ENCODE measurements around the gene TLE5.

The TLE5 gene

GRCh38 chr19:3059653-3060052 is 2.6 kb downstream of the TLE5 start:
- no peak for TF ChIP-seq Cebpa-rat (IDR thresholded peaks at IDR 0.05)
- Histone ChIP-seq H3K4me2 (peak overlapping the region; percentile 83 to 98 (median 93)), H3K36me3 (peaks cover 51 to 59% (median 54%) of the 10 kb centered on the region in 11 experiments), H3K9ac (peak overlapping the region in 9 of 11 experiments; percentile 17 to 96 (median 93); a peak in 13 of 22 replicates), H4K20me1 (peaks cover 55 to 66% (median 60%) of the 10 kb centered on the region in 11 experiments), H3K4me3 (peak overlapping the region in 7 of 10 experiments; percentile 77 to 94 (median 87); a peak in 11 of 20 replicates), H3K4me1 (peaks cover 61 to 81% (median 75%) of the 10 kb centered on the region in 10 experiments), H3K9me3 (replicated peaks in 1 of 11) (no peaks in the 10 kb centered on the region), H3K27me3 (no peaks in the 10 kb centered on the region), H3K27ac (peak overlapping the region in 6 of 11 experiments; percentile 91 to 96 (median 94); a peak in 6 of 22 replicates)

- peak overlapping the region in 5 of 11 experiments; percentile 12 to 62 (median 27); a peak in 5 of 22 replicates for H3K27ac ChIP-seq
- peaks cover 57 to 78% (median 73%) of the 10 kb centered on the region in 10 experiments for H3K4me1 ChIP-seq
- H3K27me3 ChIP-seq, result no peaks in the 10 kb centered on the region
- no peaks in the 10 kb centered on the region for H3K9me3 ChIP-seq (replicated peaks in 1 of 11)
- H3K4me3 ChIP-seq, result peak overlapping the region in 4 of 10 experiments; percentile 11 to 89 (median 33); a peak in 5 of 20 replicates
- peaks cover 58 to 65% (median 61%) of the 10 kb centered on the region in 11 experiments for H3K36me3 ChIP-seq
- H3K4me2 ChIP-seq, result peak overlapping the region; percentile 83 to 98 (median 93)
- H4K20me1 ChIP-seq, result peaks cover 62 to 74% (median 67%) of the 10 kb centered on the region in 11 experiments
- TF ChIP-seq Cebpa-rat (IDR thresholded peaks at IDR 0.05), result no peak
- H3K9ac ChIP-seq, result peak overlapping the region; percentile 19 to 95 (median 57); a peak in 19 of 22 replicates
Measured at GRCh38 chr19:3058821-3059314, 3.4 kb downstream of the TLE5 start.

- TF ChIP-seq Cebpa-rat (IDR thresholded peaks at IDR 0.05), result no peak
- Histone ChIP-seq H3K27ac (peak overlapping the region in 8 of 11 experiments; percentile 1 to 62 (median 24); a peak in 8 of 22 replicates), H3K27me3 (no peaks in the 10 kb centered on the region), H3K4me2 (peak overlapping the region; percentile 65 to 98 (median 93)), H3K4me3 (peak overlapping the region in 5 of 10 experiments; percentile 11 to 89 (median 26); a peak in 6 of 20 replicates), H4K20me1 (peaks cover 68 to 80% (median 73%) of the 10 kb centered on the region in 11 experiments), H3K9me3 (replicated peaks in 1 of 11) (no peaks in the 10 kb centered on the region), H3K36me3 (peaks cover 61 to 71% (median 67%) of the 10 kb centered on the region in 11 experiments), H3K9ac (peak overlapping the region; percentile 19 to 95 (median 57); a peak in 19 of 22 replicates), H3K4me1 (peaks cover 50 to 78% (median 69%) of the 10 kb centered on the region in 10 experiments)
Measured at GRCh38 chr19:3058009-3058820, 4.1 kb downstream of the TLE5 start.

- Histone ChIP-seq H3K9me3 (replicated peaks in 1 of 11) (no peaks in the 10 kb centered on the region), H3K4me1 (peaks cover 47 to 76% (median 66%) of the 10 kb centered on the region in 10 experiments), H4K20me1 (peaks cover 71 to 90% (median 82%) of the 10 kb centered on the region in 11 experiments), H3K9ac (peak overlapping the region in 10 of 11 experiments; percentile 7 to 95 (median 58); a peak in 13 of 22 replicates), H3K27me3 (no peaks in the 10 kb centered on the region), H3K27ac (peak overlapping the region in 6 of 11 experiments; percentile 11 to 62 (median 44); a peak in 11 of 22 replicates), H3K4me2 (peak overlapping the region; percentile 65 to 98 (median 93); a peak in 21 of 22 replicates), H3K36me3 (peaks cover 70 to 80% (median 75%) of the 10 kb centered on the region in 11 experiments), H3K4me3 (peak overlapping the region in 3 of 10 experiments; percentile 15 to 27 (median 26); a peak in 3 of 20 replicates)
- TF ChIP-seq Cebpa-rat (IDR thresholded peaks at IDR 0.05), result no peak
Measured at GRCh38 chr19:3057275-3057714, 5.0 kb downstream of the TLE5 start.

- Histone ChIP-seq H4K20me1 (peaks cover 71 to 94% (median 83%) of the 10 kb centered on the region in 11 experiments), H3K27ac (no peak overlapping the region), H3K27me3 (no peaks in the 10 kb centered on the region), H3K36me3 (peaks cover 70 to 85% (median 77%) of the 10 kb centered on the region in 11 experiments), H3K4me2 (peak overlapping the region in 4 of 11 experiments; percentile 91 to 95 (median 92); a peak in 4 of 22 replicates), H3K9ac (no peak overlapping the region; a peak in 1 of 22 replicates), H3K9me3 (replicated peaks in 1 of 11) (no peaks in the 10 kb centered on the region), H3K4me3 (no peak overlapping the region), H3K4me1 (peaks cover 47 to 76% (median 66%) of the 10 kb centered on the region in 10 experiments)
- TF ChIP-seq Cebpa-rat (IDR thresholded peaks at IDR 0.05), result no peak
Measured at GRCh38 chr19:3056417-3057088, 5.7 kb downstream of the TLE5 start.

- no peaks in the 10 kb centered on the region for H3K9me3 ChIP-seq (replicated peaks in 1 of 11)
- peak overlapping the region in 9 of 11 experiments; percentile 31 to 58 (median 40); a peak in 19 of 22 replicates for H3K4me2 ChIP-seq
- H3K9ac ChIP-seq, result peak overlapping the region in 3 of 11 experiments; percentile 16 to 29 (median 18); a peak in 3 of 22 replicates
- H4K20me1 ChIP-seq, result peaks cover 71 to 89% (median 80%) of the 10 kb centered on the region in 11 experiments
- H3K4me1 ChIP-seq, result peaks cover 47 to 73% (median 63%) of the 10 kb centered on the region in 10 experiments
- H3K4me3 ChIP-seq, result no peak overlapping the region; a peak in 1 of 20 replicates
- no peaks in the 10 kb centered on the region for H3K27me3 ChIP-seq
- no peak overlapping the region for H3K27ac ChIP-seq
- H3K36me3 ChIP-seq, result peaks cover 70 to 85% (median 77%) of the 10 kb centered on the region in 11 experiments
- no peak for TF ChIP-seq Cebpa-rat (IDR thresholded peaks at IDR 0.05)
Measured at GRCh38 chr19:3055741-3056416, 6.4 kb downstream of the TLE5 start.

GRCh38 chr19:3054972-3055740 is 7.1 kb downstream of the TLE5 start:
- Histone ChIP-seq H3K9ac (peak overlapping the region in 6 of 11 experiments; percentile 5 to 29 (median 13); a peak in 5 of 22 replicates), H3K9me3 (replicated peaks in 1 of 11) (no peaks in the 10 kb centered on the region), H3K4me2 (peak overlapping the region in 9 of 11 experiments; percentile 31 to 58 (median 40); a peak in 19 of 22 replicates), H4K20me1 (peaks cover 65 to 82% (median 74%) of the 10 kb centered on the region in 11 experiments), H3K4me3 (no peak overlapping the region; a peak in 1 of 20 replicates), H3K4me1 (peaks cover 43 to 66% (median 56%) of the 10 kb centered on the region in 10 experiments), H3K36me3 (peaks cover 70 to 80% (median 75%) of the 10 kb centered on the region in 11 experiments), H3K27ac (no peak overlapping the region), H3K27me3 (no peaks in the 10 kb centered on the region)
- TF ChIP-seq Cebpa-rat (IDR thresholded peaks at IDR 0.05), result no peak
